ENCODE results near the gene P2RY14. TPM values are rescaled to one million over a fixed set of nuclear protein-coding genes. Genes with fewer than 3 reads are reported as not detected.
A peak's percentile ranks its signal among the peaks of the same experiment; 100 is the strongest.

P2RY14 gene
- total and polyA plus RNA-seq, 5 donors: 0.39 to 1.9 (median 1.3) TPM

DNA sequence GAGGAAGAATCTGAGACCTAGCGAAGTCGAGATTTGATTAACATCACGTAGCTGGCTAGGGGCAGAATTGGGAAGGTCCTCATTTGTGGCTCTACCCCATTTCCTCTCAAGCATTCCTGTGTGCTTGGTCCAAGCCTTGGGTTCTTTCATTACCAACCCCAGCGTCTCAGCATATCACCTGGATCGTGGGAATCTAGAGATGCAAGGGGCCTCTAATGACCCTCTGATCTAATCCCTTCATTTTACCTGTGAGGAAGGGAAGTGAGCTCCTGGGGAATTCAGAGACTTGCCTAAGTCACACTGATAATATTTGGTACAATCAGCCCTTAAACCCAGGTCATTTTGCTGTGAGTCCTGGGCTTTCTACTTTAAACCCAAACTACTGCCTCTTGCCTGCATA, 36.3 kb upstream of the P2RY14 start:
- H3K4me1 ChIP-seq (ENCODE audit: control insufficient read depth, insufficient read depth, low read length): no peaks in the 10 kb centered on the region
- no peak for ATAC-seq
- no peak overlapping the region for H3K4me3 ChIP-seq (ENCODE audit: low read length)
- H3K9me3 ChIP-seq (ENCODE audit: control insufficient read depth, low read length): no peaks in the 10 kb centered on the region
- no peak for DNase-seq
- no peaks in the 10 kb centered on the region for H3K27me3 ChIP-seq (ENCODE audit: control insufficient read depth, insufficient read depth)
- no peak overlapping the region for H3K27ac ChIP-seq (ENCODE audit: low read length)
- WGBS: 95% methylated on average over 5 of the region's 5 CpGs
- intact Hi-C loops (cut with DNase I): no loop called here

- 96% methylated on average over 2 of the region's 2 CpGs for WGBS
- intact Hi-C loops (cut with DNase I): no loop called here
- no peak overlapping the region for H3K4me3 ChIP-seq (ENCODE audit: low read length)
These were observed 35.8 kb upstream of the P2RY14 start for GRCh38 chr3:151314137-151314536.

DNA sequence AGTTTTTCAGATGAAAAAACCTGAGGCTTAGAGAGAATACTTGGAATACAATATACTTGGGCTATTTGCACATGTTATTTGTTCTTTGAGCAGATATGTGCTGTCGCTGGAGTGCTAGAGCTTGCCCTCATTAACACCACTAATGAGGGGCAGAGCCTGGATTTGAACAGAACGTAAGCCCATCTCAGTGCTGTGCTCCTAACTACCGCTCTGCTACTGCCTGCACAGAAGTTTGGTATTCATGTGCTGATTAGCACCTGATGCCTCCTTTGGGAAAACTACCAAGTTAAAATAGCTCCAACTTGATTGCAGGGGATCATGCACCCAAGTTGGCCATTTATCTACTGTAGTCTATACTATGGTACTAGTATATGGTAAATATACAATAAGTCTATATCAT, 34.6 kb upstream of the P2RY14 start:
- Histone ChIP-seq H3K9me3 (ENCODE audit: control insufficient read depth, low read length) (no peaks in the 10 kb centered on the region), H3K4me3 (ENCODE audit: low read length) (no peak overlapping the region), H3K4me1 (ENCODE audit: control insufficient read depth, insufficient read depth, low read length) (no peaks in the 10 kb centered on the region), H3K27ac (ENCODE audit: low read length) (no peak overlapping the region), H3K27me3 (ENCODE audit: control insufficient read depth, insufficient read depth) (no peaks in the 10 kb centered on the region)
- ATAC-seq (no peak), DNase-seq (no peak)
- WGBS: 94% methylated on average over 3 of the region's 3 CpGs
- intact Hi-C loops (cut with DNase I): no loop called here

More at GRCh38 chr3:151314137-151314536, 35.8 kb upstream of the P2RY14 start:
- H3K27me3 ChIP-seq (ENCODE audit: control insufficient read depth, insufficient read depth): no peaks in the 10 kb centered on the region
- H3K4me1 ChIP-seq (ENCODE audit: control insufficient read depth, insufficient read depth, low read length): no peaks in the 10 kb centered on the region
- ATAC-seq: no peak
- H3K27ac ChIP-seq (ENCODE audit: low read length): no peak overlapping the region
- H3K9me3 ChIP-seq (ENCODE audit: control insufficient read depth, low read length): no peaks in the 10 kb centered on the region
- DNase-seq: no peak

- Histone ChIP-seq H3K27me3 (ENCODE audit: control insufficient read depth, insufficient read depth) (no peaks in the 10 kb centered on the region), H3K9me3 (ENCODE audit: control insufficient read depth, low read length) (no peaks in the 10 kb centered on the region), H3K4me3 (ENCODE audit: low read length) (no peak overlapping the region), H3K4me1 (ENCODE audit: control insufficient read depth, insufficient read depth, low read length) (peaks cover 1% of the 10 kb centered on the region), H3K27ac (ENCODE audit: low read length) (no peak overlapping the region)
- 97% methylated on average over 2 of the region's 2 CpGs for WGBS
- ATAC-seq (no peak), DNase-seq (no peak)
- intact Hi-C loops (cut with DNase I): no loop called here
These were observed 31.2 kb upstream of the P2RY14 start for GRCh38 chr3:151309566-151309965.

DNA sequence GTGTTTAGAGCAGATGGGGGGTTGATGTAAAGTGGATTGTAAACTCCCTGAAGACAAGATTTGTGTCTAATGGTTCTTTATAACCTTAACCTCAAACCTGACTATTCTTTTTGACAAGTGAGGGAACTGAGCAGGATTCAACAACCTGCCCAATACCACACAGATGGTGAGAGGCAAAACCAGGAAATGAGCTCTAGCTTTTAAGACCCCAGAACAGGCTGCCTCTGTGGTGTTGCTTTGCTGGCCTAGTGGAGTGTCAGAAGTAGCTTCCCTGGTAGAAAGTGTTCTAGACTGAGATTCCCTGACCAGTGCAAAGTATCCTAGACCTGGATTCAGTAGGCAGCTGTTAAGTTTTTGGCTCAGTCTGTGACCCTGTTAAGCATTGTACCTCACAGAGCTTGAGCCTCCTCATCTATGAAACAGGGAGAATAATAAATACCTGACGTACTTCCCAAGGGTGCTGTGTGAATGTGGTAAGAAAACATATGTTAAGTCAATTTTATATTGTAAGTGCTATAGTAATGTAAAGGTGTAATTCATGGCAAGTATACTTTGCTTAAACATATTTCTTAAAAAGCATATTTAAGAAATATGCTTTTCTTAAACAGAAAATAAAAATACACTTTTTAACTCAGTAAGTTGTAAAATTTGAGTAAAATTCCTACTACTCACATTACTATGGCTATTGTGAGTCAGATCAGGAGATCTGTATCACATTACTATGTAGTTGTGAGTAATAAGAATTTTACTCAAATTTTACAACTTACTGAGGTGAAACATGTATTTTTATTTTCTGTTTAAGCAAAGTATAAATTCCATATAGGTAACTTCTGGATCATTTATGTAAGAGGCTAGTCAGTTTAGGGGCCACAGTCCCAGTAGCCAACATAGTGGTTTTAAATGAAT, 29.5 kb upstream of the P2RY14 start:
- no peaks in the 10 kb centered on the region for H3K27me3 ChIP-seq (ENCODE audit: control insufficient read depth, insufficient read depth)
- peaks cover 1% of the 10 kb centered on the region for H3K4me1 ChIP-seq (ENCODE audit: control insufficient read depth, insufficient read depth, low read length)
- ATAC-seq: no peak
- H3K9me3 ChIP-seq (ENCODE audit: control insufficient read depth, low read length): no peaks in the 10 kb centered on the region
- no peak overlapping the region for H3K4me3 ChIP-seq (ENCODE audit: low read length)
- intact Hi-C loops (cut with DNase I): no loop called here
- DNase-seq: no peak
- WGBS: 90% methylated on average over 1 of the region's 1 CpG
- no peak overlapping the region for H3K27ac ChIP-seq (ENCODE audit: low read length)

DNA sequence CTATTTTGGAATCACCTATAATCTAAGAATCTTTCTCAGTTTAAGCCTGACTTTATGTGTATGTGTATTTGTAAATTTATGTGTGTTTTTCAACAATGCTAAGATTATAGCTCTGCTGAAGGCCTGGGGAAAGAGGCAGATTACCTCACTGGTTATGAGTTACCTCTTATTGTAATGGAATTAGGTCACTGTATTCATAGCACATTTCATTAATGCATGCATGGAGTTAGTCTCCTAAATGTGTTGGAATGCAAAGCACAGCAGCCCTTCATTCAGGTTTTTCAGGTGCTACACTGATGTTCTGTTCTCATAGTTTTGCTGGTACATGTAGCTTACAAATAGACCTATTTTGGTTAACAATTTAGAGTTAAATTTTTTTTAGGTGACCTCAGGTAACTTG, 28.8 kb upstream of the P2RY14 start:
- DNase-seq (no peak), ATAC-seq (no peak)
- intact Hi-C loops (cut with DNase I): no loop called here
- H3K27ac ChIP-seq (ENCODE audit: low read length): no peak overlapping the region
- H3K4me1 ChIP-seq (ENCODE audit: control insufficient read depth, insufficient read depth, low read length): peaks cover 1% of the 10 kb centered on the region
- H3K4me3 ChIP-seq (ENCODE audit: low read length): no peak overlapping the region
- no peaks in the 10 kb centered on the region for H3K9me3 ChIP-seq (ENCODE audit: control insufficient read depth, low read length)
- H3K27me3 ChIP-seq (ENCODE audit: control insufficient read depth, insufficient read depth): no peaks in the 10 kb centered on the region

GRCh38 chr3:151306168-151306810, 27.9 kb upstream of the P2RY14 start:
- intact Hi-C loops (cut with DNase I): no loop called here
- no peak for ATAC-seq

GRCh38 chr3:151305775-151306151, 27.4 kb upstream of the P2RY14 start:
- Histone ChIP-seq H3K4me1 (ENCODE audit: control insufficient read depth, insufficient read depth, low read length) (peaks cover 1% of the 10 kb centered on the region), H3K9me3 (ENCODE audit: control insufficient read depth, low read length) (no peaks in the 10 kb centered on the region), H3K4me3 (ENCODE audit: low read length) (no peak overlapping the region), H3K27ac (ENCODE audit: low read length) (no peak overlapping the region), H3K27me3 (ENCODE audit: control insufficient read depth, insufficient read depth) (no peaks in the 10 kb centered on the region)
- no peak for ATAC-seq
- DNase-seq: no peak
- intact Hi-C loops (cut with DNase I): no loop called here
- WGBS: 77% methylated on average over 4 of the region's 4 CpGs

More at GRCh38 chr3:151306168-151306810, 27.9 kb upstream of the P2RY14 start:
- DNase-seq: no peak
- no peaks in the 10 kb centered on the region for H3K9me3 ChIP-seq (ENCODE audit: control insufficient read depth, low read length)
- no peak overlapping the region for H3K27ac ChIP-seq (ENCODE audit: low read length)
- WGBS: 89% methylated on average over 6 of the region's 6 CpGs
- no peak overlapping the region for H3K4me3 ChIP-seq (ENCODE audit: low read length)
- no peaks in the 10 kb centered on the region for H3K27me3 ChIP-seq (ENCODE audit: control insufficient read depth, insufficient read depth)
- H3K4me1 ChIP-seq (ENCODE audit: control insufficient read depth, insufficient read depth, low read length): peaks cover 1% of the 10 kb centered on the region

- no peaks in the 10 kb centered on the region for H3K9me3 ChIP-seq (ENCODE audit: control insufficient read depth, low read length)
- DNase-seq (peak in 1 of 3 donors; percentile 27), ATAC-seq (peak; percentile 42 to 78)
- H3K27ac ChIP-seq (ENCODE audit: low read length): no peak overlapping the region
- H3K4me1 ChIP-seq (ENCODE audit: control insufficient read depth, insufficient read depth, low read length): peaks cover 1% of the 10 kb centered on the region
- H3K4me3 ChIP-seq (ENCODE audit: low read length): no peak overlapping the region
- whole genome bisulfite sequencing: 68% methylated on average over 7 of the region's 7 CpGs
- intact Hi-C loops (cut with DNase I): no loop called here
- H3K27me3 ChIP-seq (ENCODE audit: control insufficient read depth, insufficient read depth): no peaks in the 10 kb centered on the region
These were observed 26.9 kb upstream of the P2RY14 start for GRCh38 chr3:151305060-151305774.

GRCh38 chr3:151303751-151304150, 25.4 kb upstream of the P2RY14 start:
- DNase-seq (no peak), ATAC-seq (no peak)
- Histone ChIP-seq H3K27ac (ENCODE audit: low read length) (no peak overlapping the region), H3K4me1 (ENCODE audit: control insufficient read depth, insufficient read depth, low read length) (peaks cover 1% of the 10 kb centered on the region), H3K27me3 (ENCODE audit: control insufficient read depth, insufficient read depth) (no peaks in the 10 kb centered on the region), H3K9me3 (ENCODE audit: control insufficient read depth, low read length) (no peaks in the 10 kb centered on the region), H3K4me3 (ENCODE audit: low read length) (no peak overlapping the region)
- WGBS: 60% methylated on average over 2 of the region's 2 CpGs
- intact Hi-C loops (cut with DNase I): no loop called here

DNA sequence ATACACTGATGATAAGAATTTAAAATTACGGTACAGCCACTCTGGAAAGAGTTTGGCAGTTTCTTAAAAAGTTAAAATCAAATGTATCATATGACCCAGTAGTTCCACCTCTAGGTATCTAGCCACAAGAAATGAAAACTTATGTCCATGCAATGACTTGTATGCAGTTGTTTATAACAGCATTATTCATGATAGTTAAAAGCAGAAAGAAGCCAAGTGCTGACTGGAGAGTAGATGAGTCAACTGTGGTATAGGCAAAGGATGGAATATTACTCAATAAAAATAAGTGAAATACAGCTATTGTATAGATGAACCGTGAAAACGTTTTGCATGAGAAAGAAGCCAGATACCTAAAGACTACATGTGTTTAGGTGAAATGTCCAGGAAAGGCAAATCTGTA, 23.4 kb upstream of the P2RY14 start:
- ATAC-seq: no peak
- DNase-seq: no peak
- no peak overlapping the region for H3K4me3 ChIP-seq (ENCODE audit: low read length)
- H3K4me1 ChIP-seq (ENCODE audit: control insufficient read depth, insufficient read depth, low read length): peaks cover 1% of the 10 kb centered on the region
- 84% methylated on average over 3 of the region's 3 CpGs for WGBS
- no peaks in the 10 kb centered on the region for H3K27me3 ChIP-seq (ENCODE audit: control insufficient read depth, insufficient read depth)
- intact Hi-C loops (cut with DNase I): no loop called here
- H3K27ac ChIP-seq (ENCODE audit: low read length): no peak overlapping the region
- no peaks in the 10 kb centered on the region for H3K9me3 ChIP-seq (ENCODE audit: control insufficient read depth, low read length)
